T-helper 1 cell (primary cell): ENCODE data around the gene TMEM163.
A peak's percentile ranks its signal among the peaks of the same experiment; 100 is the strongest.

Experiments
- DNase-seq, 5 donors: peaks; one replicate each; pipeline ENCODE4 v3.0.0-alpha.2; 2012 to 2020

The TMEM163 gene

DNA sequence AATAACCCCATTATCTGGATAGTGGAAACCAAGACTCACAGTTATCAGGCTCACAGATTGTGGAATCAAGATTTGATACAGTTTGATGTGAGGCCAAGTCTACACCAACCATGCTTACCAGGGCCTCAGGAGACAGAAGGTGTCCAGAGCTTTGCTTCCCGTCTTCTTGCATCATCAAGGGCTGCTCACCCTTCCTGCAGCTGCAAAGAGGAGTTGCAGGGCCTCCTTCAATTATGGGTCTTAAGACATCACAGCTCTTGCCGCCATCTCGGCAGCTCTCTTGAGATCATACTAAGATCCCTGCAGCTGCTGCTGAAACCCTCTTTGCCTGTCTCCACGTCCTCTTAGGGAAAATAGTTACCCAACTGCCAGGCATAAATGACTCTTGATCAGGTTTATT, 288.9 kb downstream of the TMEM163 start:
- no peak for DNase-seq

DNA sequence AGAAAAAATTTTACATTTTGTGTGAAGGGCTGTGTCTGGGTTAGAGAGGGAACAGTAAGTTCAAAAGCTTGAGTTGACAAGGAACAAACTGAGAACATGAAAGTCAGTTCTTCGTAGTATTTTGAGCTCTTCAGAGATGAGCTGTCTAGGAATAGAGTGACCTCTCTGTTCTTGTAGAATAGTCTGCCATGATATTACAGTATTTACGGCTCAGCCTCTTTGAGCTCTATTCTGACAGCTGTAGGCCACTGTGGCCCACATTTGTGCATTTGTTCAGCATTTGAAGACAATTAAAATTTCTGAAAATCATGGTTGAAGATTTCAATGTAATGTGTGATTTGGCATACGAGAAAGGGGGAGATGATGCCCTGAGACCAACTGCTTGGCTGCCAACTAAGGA, 292.1 kb downstream of the TMEM163 start:
- DNase-seq = no peak

DNA sequence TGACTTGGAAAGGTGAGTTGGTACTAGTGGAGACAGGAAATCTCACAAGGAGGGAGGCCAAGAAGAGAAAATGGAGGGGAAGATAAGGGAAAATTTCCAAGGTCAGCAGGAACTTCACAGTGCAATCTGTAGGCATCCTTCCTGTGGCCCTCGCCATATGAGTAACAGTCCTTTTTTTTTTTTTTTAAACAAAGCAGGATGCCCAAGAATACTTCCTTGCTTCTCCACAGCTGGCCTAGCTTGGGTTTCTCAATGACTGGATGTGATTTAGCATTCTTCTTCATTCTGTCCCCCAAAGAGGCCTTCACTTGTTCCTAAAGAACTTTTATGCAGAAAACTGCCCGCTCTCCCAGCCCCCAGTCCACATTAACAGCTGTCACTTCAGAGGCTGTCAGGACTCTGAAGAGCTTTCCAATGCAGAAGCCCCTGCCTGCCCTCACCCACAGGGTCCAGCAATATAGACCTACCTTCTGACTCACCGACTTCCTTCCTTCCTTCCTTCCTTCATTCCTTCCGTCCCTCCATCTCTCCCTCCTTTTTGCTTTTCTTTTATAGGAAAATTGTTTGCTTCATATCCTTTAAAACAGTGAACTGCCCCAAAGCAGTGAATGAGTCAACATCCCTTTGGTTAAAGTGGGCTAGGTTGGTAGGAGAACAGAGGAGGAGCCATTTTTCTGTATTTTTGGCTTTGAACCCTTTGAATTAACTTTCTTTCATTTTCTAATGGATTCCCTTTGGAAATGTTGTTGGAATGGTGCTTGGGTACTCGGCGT, 292.9 kb downstream of the TMEM163 start:
- DNase-seq = no peak

DNA sequence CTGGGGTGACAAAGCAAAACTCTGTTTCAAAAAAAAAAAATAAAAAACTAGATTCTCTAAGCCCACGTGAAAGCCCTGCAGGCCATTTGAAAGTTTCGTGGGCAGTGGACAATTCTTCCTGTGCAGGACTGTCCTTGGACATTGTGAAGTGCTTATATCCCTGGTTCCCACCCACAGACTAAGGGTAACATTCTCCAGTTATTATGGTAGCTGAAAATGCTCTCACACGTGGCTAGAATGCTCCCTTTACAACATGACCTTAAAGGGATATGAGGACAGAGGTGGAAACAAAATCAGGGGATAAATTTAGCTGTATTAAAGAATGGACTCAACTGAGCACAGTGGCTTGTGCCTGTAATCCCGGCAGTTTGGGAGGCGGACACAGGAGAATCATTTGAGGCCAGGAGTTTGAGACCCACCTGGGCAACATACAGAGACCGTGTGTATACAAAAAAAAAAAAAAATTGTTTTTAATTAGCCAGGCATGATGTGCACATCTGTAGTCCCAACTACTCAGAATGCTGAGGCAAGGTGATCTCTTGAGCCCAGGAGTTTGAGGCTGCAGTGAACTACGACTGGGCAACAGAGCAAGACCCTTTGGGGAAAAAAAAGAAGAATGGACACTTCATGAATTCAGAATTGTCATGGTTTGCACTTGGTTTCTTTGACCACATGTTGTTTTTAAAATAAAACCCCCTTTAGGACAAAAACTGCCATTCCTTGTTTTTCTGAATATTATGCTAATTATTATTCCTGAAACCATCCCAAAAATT, 297.1 kb downstream of the TMEM163 start:
- DNase-seq = no peak

DNA sequence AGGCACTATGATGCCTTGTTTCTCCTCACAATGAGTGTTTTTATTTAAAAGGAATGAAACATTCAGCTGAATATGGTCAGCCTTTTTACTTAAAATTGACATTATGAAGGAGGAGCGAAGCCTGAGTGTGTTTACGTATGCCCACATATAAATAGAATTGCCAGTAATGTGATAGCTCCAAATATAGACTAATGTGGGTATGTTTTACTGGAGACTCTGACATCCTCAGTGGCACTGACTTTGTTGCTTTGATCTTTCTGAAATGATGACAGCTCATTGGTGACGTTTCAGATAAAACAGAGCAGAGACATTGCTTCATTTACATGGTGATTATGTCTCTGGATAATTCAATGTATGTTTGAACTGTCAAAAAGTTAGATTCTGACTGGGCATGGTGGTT, 297.9 kb downstream of the TMEM163 start:
- no peak for DNase-seq

DNA sequence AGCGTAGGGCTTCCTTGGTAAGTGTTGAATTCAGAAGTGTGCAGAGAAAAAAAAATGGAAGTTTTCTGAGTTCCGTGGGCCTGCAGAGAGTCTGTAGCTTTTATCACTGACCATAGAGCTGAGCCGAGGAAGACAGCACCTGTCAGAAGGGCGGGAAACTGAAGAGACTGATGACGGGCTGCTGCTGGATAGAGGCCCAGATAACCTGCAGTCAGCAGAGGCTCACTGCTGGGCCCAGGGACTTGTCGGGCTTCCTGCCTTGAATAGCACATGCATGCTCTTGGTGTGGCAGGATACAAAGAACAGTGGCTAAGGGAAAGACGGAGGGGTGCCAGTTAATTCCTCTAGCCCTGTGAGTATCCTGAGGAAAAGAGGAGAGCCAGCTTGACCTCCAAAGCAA, 298.5 kb downstream of the TMEM163 start:
- no peak for DNase-seq

DNA sequence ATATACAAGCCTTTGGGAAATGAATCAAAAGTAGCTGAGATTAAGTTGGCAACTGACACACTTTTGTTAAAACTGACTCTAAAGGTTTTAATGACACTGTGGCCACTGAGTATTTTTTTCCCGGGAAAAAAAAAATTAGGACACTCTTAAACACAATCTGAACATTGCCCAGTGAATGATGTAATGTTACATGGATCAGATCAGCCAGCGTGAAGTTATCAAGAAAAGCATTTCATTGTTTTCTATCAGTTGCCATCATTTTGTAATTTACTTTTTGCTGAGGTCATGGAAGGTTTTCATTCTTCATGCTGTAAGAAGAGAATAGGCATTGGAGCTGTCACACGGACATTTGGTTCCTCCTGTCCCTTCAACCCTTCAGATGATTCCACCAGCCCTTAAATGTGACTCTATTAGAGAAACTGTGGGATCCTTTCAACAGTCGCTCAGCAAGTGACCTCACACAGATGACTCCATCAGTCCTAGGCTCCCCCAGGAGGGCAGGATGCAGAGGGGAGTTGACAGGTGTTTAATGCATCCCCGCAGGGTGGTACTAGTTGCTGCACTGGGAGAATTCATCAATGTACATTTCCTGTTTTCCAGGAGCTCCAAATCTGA, 300.7 kb downstream of the TMEM163 start:
- no peak for DNase-seq

DNA sequence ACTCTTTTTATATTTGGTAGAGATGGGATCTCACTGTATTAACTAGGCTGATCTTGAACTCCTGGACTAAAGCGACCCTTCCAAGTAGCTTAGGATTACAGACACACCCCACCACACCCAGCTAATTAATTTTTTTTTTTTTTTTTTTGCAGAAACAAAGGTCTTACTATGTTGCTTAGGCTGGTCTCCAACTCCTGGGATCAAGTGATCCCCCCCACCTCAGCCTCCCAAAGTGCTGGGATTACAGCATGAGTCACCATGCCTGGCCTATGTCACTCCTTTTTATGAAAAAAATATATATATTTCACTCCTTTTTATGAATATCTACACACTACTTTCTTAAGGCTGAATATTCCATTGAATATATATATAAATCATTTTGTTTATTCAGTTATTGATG, 302.2 kb downstream of the TMEM163 start:
- no peak for DNase-seq

DNA sequence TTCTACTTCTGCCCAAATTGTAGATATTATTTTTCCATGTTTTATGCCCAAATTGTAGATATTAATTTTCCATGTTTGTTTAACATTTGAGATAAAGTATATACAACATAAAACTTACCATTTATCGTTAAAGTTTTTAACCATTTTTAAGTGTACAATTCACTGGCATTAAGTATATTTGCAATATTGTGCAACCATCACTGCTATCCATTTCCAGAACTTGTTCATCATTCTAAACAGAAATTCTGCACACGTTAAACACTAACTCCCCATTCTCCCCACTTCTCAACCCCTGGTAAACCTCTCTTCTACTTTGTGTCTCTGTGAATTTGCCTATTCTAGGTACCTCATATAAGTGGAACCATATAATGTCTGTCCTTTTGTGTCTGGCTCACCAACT, 302.8 kb downstream of the TMEM163 start:
- DNase-seq = no peak

DNA sequence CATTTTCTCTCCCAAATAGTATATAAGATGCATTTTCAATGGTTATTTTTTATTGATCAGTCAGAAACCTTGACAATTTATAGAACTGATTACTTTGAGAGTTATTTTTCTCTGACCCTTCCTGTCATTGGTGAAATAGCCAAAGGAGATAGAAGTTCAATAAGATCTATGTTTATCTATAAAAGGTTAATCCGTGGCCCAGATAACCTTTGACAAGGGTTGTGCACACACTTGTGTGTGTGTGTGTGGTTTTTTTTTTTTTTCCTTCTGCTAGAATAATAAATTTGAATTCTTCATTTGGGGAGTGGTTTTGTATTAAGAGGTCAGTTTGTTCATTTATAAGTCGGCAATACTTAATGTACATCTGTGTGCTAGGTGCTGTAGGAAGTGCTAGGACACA, 304.9 kb downstream of the TMEM163 start:
- DNase-seq = no peak

DNA sequence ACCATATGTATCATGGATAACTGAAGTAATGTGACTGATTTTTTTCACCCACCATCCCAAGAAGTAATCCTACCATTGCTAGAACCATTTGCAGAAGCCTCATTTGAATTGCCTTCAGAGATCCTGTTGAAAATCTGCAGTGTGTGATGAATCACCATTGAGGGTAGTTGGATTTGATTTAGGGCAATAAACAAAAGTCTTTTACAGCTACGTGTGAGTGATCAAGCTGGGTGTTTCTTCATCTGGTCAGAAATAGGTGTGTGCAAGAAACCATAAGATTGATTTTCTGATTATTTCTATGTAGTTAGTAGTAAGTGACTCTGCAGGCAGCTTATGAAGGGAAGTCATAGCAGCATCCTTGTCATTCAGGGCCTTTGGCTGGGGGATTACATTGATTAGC, 305.4 kb downstream of the TMEM163 start:
- DNase-seq = no peak

DNA sequence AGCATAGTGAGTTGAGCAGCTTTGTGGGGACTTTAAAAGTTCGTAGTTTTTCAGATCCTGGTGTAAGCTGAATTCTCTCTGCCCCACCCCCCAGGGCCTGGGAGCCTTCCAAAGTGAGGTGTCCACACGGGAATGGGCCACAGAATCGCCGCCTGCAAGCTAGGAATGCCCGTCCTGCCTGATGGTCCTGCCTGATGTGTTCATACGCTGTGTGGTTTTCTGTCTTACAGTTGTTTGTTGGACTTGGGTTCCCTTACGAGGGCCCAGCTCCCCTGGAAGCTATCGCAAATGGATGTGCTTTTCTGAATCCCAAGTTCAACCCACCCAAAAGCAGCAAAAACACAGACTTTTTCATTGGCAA, 306.2 kb downstream of the TMEM163 start:
- DNase-seq = no peak

DNA sequence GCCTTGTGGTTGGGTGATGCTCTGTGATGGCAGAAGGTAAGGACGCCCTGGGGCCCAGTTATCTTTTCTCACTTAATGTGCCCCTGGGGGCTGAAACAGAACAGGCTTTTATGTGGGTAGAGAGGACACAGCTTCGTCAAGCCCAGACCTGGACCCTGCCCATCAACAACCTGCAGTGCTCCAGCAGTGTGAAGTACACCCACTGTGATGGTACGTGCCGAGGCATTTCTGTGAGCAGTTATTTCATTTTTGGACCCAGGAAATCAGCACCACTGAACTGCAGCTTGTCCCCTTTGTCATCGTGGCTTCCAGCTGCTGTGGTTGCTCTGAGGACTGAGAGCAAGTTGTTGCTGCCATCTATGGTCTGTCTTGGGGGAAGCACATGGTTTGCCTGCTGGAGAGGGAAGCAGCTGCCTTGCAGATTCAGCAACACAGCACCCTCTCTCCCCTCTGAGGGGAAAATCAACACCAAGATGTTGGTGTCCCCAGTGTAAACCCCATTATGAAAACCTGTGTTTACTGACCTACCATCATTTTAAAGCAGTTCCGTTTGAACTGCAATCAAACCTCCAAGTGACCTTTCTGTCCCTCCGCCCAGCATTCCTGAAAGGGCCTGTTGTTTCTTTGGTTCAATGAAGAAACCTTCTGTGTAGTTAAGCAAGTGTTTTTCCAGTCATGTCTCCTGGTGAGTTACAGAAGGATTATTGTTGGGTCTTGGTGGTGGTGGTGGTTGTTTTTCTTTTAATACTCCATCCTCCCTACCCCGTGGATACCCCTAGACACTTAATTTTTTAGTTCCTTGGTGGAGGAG, 306.8 kb downstream of the TMEM163 start:
- peak in 4 of 5 donors; percentile 45 to 69 (median 54) for DNase-seq

DNA sequence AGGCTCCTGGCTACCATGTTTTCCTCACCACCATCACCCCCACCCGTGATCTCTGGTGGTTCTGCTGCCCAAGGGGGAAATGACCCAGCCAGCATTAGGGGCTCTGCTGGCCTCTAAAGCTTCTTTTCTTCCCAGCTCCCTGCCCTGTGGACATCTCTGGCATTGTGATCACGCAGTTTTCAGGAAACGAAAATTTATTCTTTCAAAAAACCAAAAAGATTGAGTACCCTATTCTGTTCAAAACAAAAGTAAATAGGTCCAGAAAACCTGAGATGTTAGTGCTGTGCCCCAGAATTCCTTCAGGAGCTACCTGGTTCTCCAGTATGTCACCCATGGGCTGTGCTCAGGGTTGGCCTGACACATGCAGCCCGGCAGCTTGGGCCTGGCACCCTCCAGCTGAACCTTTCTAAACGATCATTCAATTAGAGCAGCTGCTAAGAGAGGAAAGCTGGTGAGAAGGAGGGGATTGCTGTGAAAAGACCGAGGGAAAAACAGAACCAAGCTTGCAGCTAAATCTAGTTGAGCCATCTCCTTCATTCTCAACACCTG, 307.4 kb downstream of the TMEM163 start:
- DNase-seq = no peak

DNA sequence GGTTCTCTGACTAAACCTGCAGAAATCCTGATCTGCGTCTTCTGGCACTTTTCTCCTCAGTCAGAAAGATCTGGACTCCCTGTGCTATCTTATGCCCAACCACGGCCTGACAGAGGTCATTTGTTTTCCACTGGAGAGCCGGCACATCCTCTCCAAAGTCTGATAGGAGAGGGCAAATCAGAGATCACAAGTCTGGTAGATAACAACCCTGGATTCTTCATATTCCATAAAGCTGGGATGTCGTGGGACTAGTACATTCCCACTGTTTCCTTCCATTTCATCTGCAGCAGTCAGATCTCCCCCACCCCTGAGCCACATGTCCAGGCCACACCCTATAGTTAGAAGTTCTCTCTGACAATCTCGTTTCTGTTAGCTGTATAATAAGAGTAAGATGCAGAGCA, 308.0 kb downstream of the TMEM163 start:
- no peak for DNase-seq

DNA sequence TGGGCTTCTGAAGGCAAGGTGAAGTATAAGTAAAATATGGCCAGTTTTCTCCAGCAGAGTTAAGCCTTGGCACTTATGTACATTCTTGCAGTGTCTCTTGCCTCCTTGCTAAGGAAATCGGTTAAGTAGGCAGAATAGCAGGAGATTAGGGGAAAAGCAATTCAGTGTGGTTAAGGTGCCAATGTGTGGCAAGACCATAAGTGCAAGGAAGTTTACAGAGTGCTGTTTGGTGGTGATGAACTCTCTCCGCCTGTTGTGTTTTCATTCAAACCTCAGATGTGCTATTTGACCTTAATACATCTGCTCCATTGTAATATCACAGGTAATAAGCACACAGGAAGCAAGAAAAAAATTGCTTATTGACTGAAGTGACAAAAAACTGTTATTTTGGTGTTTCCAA, 308.8 kb downstream of the TMEM163 start:
- no peak for DNase-seq

DNA sequence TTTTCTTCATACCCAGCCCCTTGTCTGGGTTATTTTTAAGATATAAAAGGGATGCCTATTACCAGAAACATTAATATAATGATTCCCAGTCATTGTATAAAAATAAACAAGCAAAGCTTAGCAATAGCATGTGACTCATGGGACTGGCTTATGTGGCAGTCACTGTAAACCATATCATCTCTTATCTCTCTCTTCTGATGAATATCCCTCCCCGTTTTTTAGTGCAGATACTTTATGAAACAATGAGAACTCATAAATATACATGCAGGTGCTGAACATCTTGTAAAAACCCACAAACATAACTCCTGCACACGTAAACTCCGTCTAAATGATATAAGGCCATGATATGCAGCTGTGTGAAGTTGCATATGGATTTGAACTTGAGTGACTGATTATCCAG, 310.0 kb downstream of the TMEM163 start:
- no peak for DNase-seq

DNA sequence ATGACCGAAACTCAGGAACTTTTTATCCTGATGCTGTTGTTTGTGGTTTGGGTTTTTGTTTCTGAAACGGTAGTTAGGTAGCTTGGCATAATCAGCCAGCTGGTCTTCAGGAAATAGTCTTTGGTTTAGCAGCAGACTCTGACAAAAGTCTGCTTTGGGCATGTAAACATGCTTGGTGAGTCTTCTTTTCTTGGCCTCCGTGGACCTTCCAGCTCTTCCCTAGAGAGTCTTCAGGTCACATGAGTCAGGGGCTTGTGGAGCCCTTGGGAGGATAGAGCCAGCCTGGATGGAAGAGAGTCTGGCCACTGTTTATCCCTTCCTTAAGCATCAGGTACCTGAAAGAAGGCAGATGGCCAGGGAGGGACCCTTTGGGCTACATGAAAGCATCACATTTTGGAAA, 310.4 kb downstream of the TMEM163 start:
- DNase-seq = no peak

DNA sequence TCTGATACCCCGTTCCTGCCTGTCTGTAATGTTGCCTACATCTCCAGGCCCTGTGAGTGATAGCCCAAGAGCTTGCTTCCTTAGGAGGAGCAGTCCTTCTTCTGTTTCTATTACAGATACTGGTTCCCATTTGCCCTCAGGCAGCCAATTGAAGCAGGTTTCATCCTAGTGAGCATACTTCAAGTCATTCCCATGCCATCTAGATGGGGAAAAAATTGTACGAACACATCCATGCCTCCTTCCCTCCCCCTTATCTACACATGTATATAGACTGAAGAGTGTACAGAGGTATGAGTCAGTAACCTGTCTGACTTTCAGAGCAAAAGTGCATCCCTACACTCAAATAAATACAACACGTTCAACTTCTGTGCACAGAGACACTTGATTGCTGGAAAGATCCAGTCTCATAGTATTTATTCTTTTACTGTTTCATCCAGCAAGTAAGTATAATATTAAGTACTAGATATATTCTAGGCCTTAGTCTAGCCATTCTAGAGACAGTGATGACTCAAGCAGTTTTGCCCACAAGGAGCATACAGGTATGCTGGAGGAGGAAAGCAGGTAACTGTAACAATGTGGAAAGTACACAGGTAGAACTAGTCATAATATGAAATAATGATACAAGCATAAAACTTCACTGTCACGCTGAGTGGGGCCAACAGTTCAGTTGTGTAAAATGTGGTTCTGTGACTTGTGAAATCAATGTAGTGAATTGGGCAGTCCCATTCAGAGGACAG, 311.5 kb downstream of the TMEM163 start:
- DNase-seq = no peak

DNA sequence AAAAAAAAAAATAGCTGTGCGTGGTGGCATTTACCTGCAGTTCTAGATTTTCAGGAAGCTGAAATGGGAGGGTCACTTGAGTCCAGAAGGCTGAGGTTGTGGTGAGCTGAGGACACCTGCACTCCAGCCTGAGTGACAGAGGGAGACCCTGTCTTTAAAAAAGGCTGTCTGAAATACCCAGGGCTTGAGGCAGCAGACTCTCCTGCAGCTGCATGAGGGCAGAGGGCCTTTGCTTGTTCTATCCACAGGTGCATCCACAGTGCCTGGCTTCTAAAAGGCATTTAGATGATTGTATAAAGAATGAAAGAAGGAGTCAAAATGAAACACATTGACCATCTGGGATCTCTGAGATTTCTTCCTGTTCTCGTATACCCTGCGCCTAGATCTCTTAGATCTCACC, 312.1 kb downstream of the TMEM163 start:
- no peak for DNase-seq

DNA sequence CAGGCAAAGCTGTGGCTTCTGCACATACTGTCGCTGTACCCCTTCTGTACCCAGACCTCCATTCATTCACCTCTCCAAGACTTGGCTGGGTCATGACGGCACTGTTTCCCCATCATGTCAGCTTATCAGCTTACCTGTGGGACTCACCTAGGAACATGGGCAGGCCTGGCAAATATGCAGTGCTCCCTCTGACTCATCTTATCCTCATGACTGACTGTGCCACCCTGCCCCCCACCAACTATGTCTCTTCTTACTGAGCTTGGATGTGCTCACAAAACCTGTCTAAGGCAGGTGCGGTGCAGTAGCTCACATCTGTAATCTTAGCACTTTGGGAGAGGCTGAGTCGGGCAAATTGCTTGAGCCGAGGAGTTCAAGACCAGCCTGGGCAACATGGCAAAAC, 312.5 kb downstream of the TMEM163 start:
- no peak for DNase-seq
